GM12872 (cell line): ENCODE measurements around the gene HEATR3.

Experiments used
- TF ChIP-seq, protein P1 (sequence below): IDR thresholded peaks from 3 replicates; pipeline ENCODE4 v1.5.1; 2011; ENCODE audit warnings: low read depth, mild to moderate bottlenecking, low read length, moderate library complexity; ENCODE audit not compliant: insufficient read depth

Gene HEATR3

DNA sequence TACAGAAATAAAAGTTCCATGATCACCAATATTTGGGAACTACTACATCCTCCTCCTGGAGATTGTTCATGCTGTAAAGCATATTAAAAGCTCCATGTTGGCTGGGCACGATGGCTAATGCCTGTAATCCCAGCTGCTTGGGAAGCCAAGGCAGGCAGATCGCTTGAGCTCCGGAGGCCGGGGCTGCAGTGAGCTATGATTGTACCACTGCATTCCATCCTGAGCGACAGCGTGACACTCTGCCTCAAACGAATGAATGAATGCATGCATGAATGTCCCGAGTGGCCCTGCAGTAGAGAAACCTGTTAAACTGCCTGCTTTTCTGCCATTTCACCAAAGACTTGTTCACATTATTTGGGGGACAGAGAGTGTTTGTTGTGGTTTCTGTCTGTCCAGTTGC lies 25.8 kb upstream of the HEATR3 start:
- TF ChIP-seq, protein P1, sequence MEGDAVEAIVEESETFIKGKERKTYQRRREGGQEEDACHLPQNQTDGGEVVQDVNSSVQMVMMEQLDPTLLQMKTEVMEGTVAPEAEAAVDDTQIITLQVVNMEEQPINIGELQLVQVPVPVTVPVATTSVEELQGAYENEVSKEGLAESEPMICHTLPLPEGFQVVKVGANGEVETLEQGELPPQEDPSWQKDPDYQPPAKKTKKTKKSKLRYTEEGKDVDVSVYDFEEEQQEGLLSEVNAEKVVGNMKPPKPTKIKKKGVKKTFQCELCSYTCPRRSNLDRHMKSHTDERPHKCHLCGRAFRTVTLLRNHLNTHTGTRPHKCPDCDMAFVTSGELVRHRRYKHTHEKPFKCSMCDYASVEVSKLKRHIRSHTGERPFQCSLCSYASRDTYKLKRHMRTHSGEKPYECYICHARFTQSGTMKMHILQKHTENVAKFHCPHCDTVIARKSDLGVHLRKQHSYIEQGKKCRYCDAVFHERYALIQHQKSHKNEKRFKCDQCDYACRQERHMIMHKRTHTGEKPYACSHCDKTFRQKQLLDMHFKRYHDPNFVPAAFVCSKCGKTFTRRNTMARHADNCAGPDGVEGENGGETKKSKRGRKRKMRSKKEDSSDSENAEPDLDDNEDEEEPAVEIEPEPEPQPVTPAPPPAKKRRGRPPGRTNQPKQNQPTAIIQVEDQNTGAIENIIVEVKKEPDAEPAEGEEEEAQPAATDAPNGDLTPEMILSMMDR: no peak

DNA sequence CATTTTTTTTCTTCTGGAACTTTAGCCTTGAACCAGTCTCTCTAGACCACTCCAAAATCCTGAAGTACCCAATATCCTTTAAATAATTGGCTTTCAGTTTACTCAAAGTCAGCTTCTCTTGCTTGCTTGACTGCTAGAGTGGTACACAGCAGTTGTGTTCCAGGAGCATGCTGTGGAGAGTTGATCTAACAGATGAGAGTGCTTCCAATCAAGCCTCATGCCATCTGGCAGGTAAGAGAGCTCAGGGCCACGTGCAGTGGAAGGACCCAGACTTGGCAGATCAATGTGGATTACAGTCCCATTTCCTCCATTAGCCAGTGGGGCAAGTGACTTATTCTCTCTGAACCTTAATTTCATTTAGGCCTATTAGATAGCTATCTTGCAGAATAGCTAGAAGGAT lies 25.1 kb upstream of the HEATR3 start:
- TF ChIP-seq, protein P1: no peak

DNA sequence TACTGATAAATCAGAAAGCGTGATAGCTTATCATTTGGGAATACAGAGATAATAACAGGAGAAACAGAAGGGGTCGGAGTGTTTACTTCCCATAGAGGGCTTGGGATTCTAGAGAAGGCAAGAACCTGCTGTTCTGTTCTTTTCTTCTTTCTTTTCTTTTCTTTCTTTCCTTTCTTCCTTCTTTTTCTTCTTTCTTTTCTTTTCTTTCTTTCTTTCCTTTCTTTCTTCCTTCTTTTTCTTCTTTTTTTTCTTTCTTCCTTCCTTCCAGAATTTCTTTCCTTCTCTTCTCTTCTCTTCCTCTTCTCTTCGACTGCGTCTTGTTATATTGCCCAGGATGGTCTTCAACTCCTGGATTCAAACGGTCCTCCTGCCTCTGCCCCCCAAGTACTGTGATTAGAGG lies 22.4 kb upstream of the HEATR3 start:
- TF ChIP-seq, protein P1: no peak

DNA sequence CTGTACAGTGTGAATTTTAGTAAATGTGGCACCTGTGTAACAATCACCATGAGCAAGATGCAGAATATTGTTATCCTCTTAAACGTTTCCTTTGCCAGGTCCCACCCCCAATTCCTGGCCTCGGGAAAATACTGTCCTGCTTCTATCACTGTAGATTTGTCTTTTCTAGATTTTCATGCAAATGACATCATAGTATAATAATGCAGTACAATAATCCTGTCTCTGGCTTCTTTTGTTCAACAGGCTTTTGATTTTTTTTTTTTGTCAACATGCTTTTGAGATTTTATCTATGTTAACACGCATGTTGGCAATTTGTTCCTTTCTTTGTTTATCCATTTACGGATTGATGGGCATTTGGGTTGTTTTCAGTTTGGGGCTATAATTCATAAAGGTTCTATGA lies 20.4 kb upstream of the HEATR3 start:
- TF ChIP-seq, protein P1: no peak

DNA sequence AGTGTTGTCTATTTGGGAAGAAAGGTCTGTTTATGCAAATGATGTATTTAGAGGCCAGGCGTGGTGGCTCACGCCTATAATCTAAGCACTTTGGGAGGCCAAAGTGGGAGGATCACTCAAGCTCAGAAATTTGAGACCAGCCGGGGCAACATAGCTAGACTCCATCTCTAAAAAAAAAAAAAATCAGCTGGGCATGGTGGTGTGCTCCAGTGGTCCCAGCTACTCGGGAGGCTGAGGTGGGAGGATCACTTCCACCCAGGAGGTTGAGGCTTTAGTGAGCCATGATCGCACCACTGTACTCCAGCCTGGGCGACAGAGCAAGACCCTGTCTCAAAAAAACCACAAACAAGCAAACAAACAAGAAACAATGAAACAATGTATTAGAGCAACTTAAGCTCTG lies 18.9 kb upstream of the HEATR3 start:
- TF ChIP-seq, protein P1: no peak

DNA sequence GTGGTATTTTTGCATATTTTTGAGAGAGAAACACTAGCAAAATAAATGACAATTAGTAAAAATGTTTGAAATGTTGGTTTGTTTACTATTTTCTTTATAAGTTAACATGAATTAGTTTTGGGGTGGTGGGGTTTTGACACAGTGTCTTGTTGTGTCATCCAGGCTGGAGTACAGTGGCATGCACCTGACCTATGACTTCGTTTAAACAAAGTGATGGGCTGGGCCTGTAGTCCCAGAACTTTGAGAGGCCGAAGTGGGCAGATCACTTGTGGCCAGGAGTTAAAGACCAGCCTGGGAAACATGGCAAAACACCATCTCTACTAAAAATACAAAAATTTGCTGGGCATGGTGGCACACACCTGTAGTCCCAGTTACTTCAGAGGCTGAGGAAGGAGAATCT lies 17.9 kb upstream of the HEATR3 start:
- TF ChIP-seq, protein P1: no peak

DNA sequence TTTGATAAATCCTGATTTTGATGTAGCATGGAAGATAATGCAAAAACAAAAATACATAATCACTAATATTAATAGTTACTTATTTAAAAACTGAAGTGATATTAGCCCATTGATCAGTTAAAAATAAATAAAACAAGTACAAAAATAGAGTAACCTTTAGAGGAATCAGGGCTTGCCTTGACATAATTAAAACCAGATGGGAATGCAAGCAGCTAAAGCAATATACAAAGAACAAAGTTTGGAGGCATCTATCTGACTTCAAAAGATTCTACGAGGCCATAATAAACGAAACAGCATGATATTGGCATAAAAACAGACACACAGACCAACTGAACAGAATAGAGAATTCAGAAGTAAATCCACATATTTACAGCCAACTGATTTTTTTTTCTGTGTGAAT lies 15.0 kb upstream of the HEATR3 start:
- TF ChIP-seq, protein P1: no peak

DNA sequence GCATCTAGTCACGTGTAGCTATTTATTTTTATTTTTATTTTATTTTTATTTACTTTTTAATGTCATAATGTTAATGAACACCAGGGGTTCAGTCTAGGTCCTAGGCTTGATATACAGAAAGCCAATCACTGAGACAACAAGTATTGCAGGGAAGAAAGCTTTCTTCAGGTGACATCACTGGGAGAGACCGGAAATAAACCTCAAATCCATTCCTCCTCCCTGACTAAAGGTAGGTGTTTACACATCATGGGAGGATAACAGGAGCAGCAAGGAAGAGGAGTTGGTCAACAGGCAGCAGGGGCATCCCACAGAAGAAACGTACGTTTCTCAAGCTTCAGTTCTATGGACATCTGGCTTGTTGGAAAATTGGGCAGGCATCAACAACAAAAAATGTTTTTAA lies 9.5 kb upstream of the HEATR3 start:
- TF ChIP-seq, protein P1: no peak
